Keratinocyte (primary cell): Measurements from ENCODE around the gene AKAP6. TPM values are rescaled to one million over a fixed set of nuclear protein-coding genes. Genes with fewer than 3 reads are reported as not detected.

Source experiments
- DNase-seq: peaks from one replicate; pipeline ENCODE4 v3.0.0-alpha.2; 2011; ENCODE audit warnings: low read depth, missing footprints, low spot score
- FAIRE-seq: peaks from 2 replicates; lab custom pipeline; 2011; peaks lifted over from hg19 to GRCh38; lab: Jason Lieb, UNC
- H2AFZ ChIP-seq: 2 replicates; pipeline ENCODE4 v1.6.0; 2012; ENCODE audit warnings: low read length, control low read depth, inconsistent platforms; ENCODE audit not compliant: control insufficient read depth
- H3K27ac ChIP-seq: 2 replicates; pipeline ENCODE4 v1.5.1; 2011; ENCODE audit warnings: low read length; ENCODE audit not compliant: control insufficient read depth, insufficient read depth
- H3K27me3 ChIP-seq: 3 replicates; pipeline ENCODE4 v1.6.0; 2011; ENCODE audit warnings: low read length; ENCODE audit not compliant: control insufficient read depth, insufficient read depth; ENCODE audit errors: extremely low read depth
- H3K36me3 ChIP-seq, 2 experiments: 2 replicates in 1 of 2; 3 replicates in 1 of 2; pipeline ENCODE4 v1.5.1; 2011; ENCODE audit warnings: low read length in 2 of 2, mild to moderate bottlenecking in 1 of 2; ENCODE audit not compliant: control insufficient read depth in 2 of 2, insufficient read depth in 2 of 2; ENCODE audit errors: extremely low read depth in 1 of 2
- H3K4me1 ChIP-seq: 3 replicates; pipeline ENCODE4 v1.5.1; 2011; ENCODE audit warnings: low read length; ENCODE audit not compliant: control insufficient read depth, insufficient read depth; ENCODE audit errors: extremely low read depth
- H3K4me2 ChIP-seq: 3 replicates; pipeline ENCODE4 v1.6.0; 2011; ENCODE audit warnings: low read depth, low read length; ENCODE audit not compliant: control insufficient read depth, insufficient read depth; ENCODE audit errors: extremely low read depth
- H3K4me3 ChIP-seq, 3 experiments: fragments of 200-600 bp in 1 of 3; sonication (generic) in 1 of 3; 2 replicates in 2 of 3; 3 replicates in 1 of 3; pipeline ENCODE4 v1.5.1; 2011 to 2016; ENCODE audit warnings: low read length in 3 of 3, mild to moderate bottlenecking in 3 of 3, control low read depth in 2 of 3, inconsistent platforms in 1 of 3, low read depth in 1 of 3, mixed read lengths in 1 of 3, mixed run types in 1 of 3, moderate library complexity in 1 of 3; ENCODE audit not compliant: control insufficient read depth in 2 of 3, insufficient read depth in 2 of 3; ENCODE audit errors: extremely low read depth in 1 of 3
- H3K79me2 ChIP-seq: 2 replicates; pipeline ENCODE4 v1.6.0; 2012; ENCODE audit warnings: low read length; ENCODE audit not compliant: control insufficient read depth, insufficient read depth
- H3K9ac ChIP-seq: 3 replicates; pipeline ENCODE4 v1.6.0; 2011; ENCODE audit warnings: low read length; ENCODE audit not compliant: control insufficient read depth, insufficient read depth; ENCODE audit errors: extremely low read depth
- H3K9me1 ChIP-seq: 3 replicates; pipeline ENCODE4 v1.6.0; 2011; ENCODE audit warnings: low read length; ENCODE audit not compliant: control insufficient read depth, insufficient read depth; ENCODE audit errors: extremely low read depth
- H3K9me3 ChIP-seq: 2 replicates; pipeline ENCODE4 v1.5.1; 2012; ENCODE audit warnings: low read depth, low read length; ENCODE audit not compliant: control insufficient read depth
- H4K20me1 ChIP-seq: 3 replicates; pipeline ENCODE4 v1.6.0; 2011; ENCODE audit warnings: low read length; ENCODE audit not compliant: control insufficient read depth, insufficient read depth; ENCODE audit errors: extremely low read depth
- CTCF ChIP-seq, 3 experiments: IDR thresholded peaks in 1 of 3; conservative IDR thresholded peaks in 1 of 3; optimal IDR thresholded peaks in 1 of 3; 2 replicates in 2 of 3; 3 replicates in 1 of 3; pipeline versions ENCODE3 to v1.5.1; 2011; ENCODE audit warnings: low read length in 3 of 3, mild to moderate bottlenecking in 3 of 3, moderate library complexity in 2 of 3, control low read depth in 1 of 3, inconsistent platforms in 1 of 3; ENCODE audit not compliant: insufficient read depth in 2 of 3; ENCODE audit errors: extremely low read depth in 1 of 3
- EZH2 ChIP-seq: IDR thresholded peaks from one replicate; pipeline ENCODE4 v1.6.1; 2012; ENCODE audit warnings: inconsistent platforms, mild to moderate bottlenecking, low read length, moderate library complexity
- dilution Hi-C: fragments of 300-500 bp; cut with MboI; formaldehyde crosslinking; loops from one replicate; pipeline ENCODE4 v1.7.0; 2020; ENCODE audit warnings: low sequenced_read_pairs; ENCODE audit not compliant: extremely low pct_ligation_motif_present
- polyA plus RNA-seq, 5 experiments: library from polyadenylated mRNA; depleted of rRNA in 3 of 5; stranded (reverse) in 3 of 5; stranded (forward) in 1 of 5; unstranded in 1 of 5; fragments of >200 nt; gene quantifications; 1 replicate in 1 of 5; 2 replicates in 3 of 5; 3 replicates in 1 of 5; pipeline versions ENCODE4 v1.2.1 to v1.2.3, GENCODE V29; 2011 to 2012; ENCODE audit warnings: missing spikeins in 2 of 5, low read depth in 1 of 5, low replicate concordance in 1 of 5

Gene AKAP6
- polyA plus RNA-seq, 1 donor (not counting 4 experiments of a cell fraction or from before 2014, with no cell fraction given), result 2.0 TPM

- Histone ChIP-seq H3K9me1 (no peaks in the 10 kb centered on the region), H2AFZ (peak overlapping the region; percentile 59), H3K79me2 (no peaks in the 10 kb centered on the region), H3K9ac (no peak overlapping the region), H4K20me1 (no peaks in the 10 kb centered on the region), H3K27me3 (no peaks in the 10 kb centered on the region), H3K27ac (no peak overlapping the region), H3K4me1 (peaks cover 39% of the 10 kb centered on the region), H3K36me3 (no peaks in the 10 kb centered on the region), H3K4me3 (no peak overlapping the region), H3K4me2 (no peak overlapping the region), H3K9me3 (no peaks in the 10 kb centered on the region)
- no peak for DNase-seq
- TF ChIP-seq EZH2 (no peak), CTCF (optimal IDR thresholded peaks at IDR 0.05 in 1 of 3, IDR thresholded peaks at IDR 0.05 in 1 of 3, conservative IDR thresholded peaks at IDR 0.05 in 1 of 3; ENCODE audit: extremely low read depth in 1 of 3, insufficient read depth in 2 of 3, low read length in 3 of 3) (no peak)
- FAIRE-seq, result no peak
- dilution Hi-C loops, result no loop called here
These were observed 50.3 kb downstream of the AKAP6 start for GRCh38 chr14:32379447-32379846.

DNA sequence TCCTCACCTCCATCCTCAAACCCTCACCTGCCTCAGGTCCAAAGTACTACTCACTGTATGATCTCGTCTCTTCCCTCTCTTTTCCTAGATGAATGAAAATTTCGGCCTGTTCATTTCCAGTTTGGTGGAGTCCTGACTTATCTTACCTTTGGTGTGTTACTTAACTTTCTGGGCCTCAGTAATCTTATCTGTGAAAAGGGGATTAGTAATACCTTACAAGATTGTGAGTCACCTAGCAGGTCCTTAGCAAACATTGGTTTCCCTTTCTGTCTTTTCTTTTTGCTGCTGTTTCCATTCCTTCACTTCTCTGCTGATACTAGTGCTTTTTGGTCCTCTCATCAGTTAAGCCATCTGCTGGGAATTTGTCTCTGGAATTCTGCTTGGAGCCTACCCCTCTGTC lies 52.8 kb downstream of the AKAP6 start:
- Histone ChIP-seq H3K36me3 (no peaks in the 10 kb centered on the region), H3K9me3 (no peaks in the 10 kb centered on the region), H3K27ac (peak overlapping the region; percentile 78), H3K79me2 (no peaks in the 10 kb centered on the region), H3K9ac (no peak overlapping the region), H3K4me3 (no peak overlapping the region), H2AFZ (no peak overlapping the region), H3K9me1 (no peaks in the 10 kb centered on the region), H3K4me2 (peak overlapping the region; percentile 7), H4K20me1 (no peaks in the 10 kb centered on the region), H3K4me1 (peaks cover 35% of the 10 kb centered on the region), H3K27me3 (no peaks in the 10 kb centered on the region)
- DNase-seq, result no peak
- dilution Hi-C loops, result no loop called here
- peak; percentile 86 for FAIRE-seq
- no peak for TF ChIP-seq CTCF (optimal IDR thresholded peaks at IDR 0.05 in 1 of 3, IDR thresholded peaks at IDR 0.05 in 1 of 3, conservative IDR thresholded peaks at IDR 0.05 in 1 of 3; ENCODE audit: extremely low read depth in 1 of 3, insufficient read depth in 2 of 3, low read length in 3 of 3)
- no peak for TF ChIP-seq EZH2
